Colon (tissue), 2 donors: ENCODE measurements around the gene FRMD4A.

Source experiments
- FAIRE-seq: peaks from 2 replicates; lab custom pipeline; 2012; peaks lifted over from hg19 to GRCh38; lab: Jason Lieb, UNC
- donor health status: control.
- donor health status: control.

Gene FRMD4A

GRCh38 chr10:14186245-14186644 is 144.5 kb downstream of the FRMD4A start:
- FAIRE-seq, result no peak

- FAIRE-seq, result no peak
Observed at GRCh38 chr10:14185316-14186045, 145.2 kb downstream of the FRMD4A start.

DNA sequence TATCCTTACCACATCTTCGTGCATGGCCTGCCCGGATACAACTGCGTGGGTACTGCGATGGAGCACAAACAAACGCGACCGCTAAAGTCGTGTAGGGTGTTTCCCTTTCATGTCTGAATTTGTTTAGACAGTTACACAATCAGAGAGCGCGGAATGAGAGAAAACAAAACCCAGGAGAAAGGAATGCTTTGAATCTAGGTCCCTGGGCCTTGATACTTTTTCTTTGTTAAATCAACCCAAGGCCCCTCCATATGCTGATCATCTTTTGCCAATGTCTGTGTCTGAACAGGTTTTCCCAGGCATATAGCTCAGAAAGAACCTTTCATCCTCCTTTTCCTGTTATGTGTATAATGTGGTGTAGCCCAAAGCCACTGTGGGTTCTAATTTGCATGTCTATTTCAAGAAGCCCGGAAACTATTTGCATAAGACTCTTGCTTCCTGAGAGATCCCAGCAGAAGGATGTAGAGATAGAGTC is 145.8 kb downstream of the FRMD4A start:
- FAIRE-seq, result no peak

- FAIRE-seq, result no peak
Observed at GRCh38 chr10:14182781-14183180, 147.9 kb downstream of the FRMD4A start.

GRCh38 chr10:14181567-14181936 is 149.2 kb downstream of the FRMD4A start:
- no peak for FAIRE-seq

DNA sequence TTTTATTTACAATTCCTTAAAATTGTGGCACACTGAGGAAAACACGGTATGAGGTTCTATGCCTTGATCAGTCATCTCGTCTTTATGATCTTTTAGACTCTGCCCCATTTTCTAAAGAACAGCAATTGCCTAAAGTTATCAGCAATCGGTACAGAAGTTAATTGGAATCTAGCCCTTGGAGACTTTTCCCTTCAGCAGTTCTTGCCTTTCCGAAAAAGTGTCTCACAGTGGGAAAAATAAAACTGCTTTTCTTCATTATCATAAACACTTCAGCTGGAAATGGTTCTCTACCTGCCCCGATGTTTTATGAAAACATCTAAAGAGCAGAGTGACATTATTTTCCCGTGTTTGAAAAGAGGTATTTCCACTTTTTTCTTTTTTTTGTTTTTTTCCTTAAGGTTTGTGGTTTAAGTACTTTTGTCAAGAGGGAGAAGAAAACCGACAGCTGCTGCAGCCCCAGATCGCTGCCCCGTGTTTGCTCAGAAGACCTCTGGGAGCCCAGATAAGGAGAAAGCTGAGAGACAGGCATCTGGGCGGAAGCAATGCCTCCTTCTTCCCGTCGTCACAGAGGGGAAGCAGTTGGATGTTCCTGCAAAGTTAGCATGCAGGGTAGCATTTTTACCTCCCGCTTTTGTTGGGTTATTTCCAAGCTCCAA is 149.7 kb downstream of the FRMD4A start:
- no peak for FAIRE-seq

- FAIRE-seq, result no peak
Observed at GRCh38 chr10:14179251-14179650, 151.5 kb downstream of the FRMD4A start.

- FAIRE-seq, result no peak
Observed at GRCh38 chr10:14173706-14174594, 156.8 kb downstream of the FRMD4A start.

- no peak for FAIRE-seq
Observed at GRCh38 chr10:14173391-14173705, 157.4 kb downstream of the FRMD4A start.

- no peak for FAIRE-seq
Observed at GRCh38 chr10:14172336-14172950, 158.3 kb downstream of the FRMD4A start.

GRCh38 chr10:14171336-14171735 is 159.4 kb downstream of the FRMD4A start:
- FAIRE-seq, result no peak

GRCh38 chr10:14163377-14164086 is 167.2 kb downstream of the FRMD4A start:
- FAIRE-seq, result no peak

DNA sequence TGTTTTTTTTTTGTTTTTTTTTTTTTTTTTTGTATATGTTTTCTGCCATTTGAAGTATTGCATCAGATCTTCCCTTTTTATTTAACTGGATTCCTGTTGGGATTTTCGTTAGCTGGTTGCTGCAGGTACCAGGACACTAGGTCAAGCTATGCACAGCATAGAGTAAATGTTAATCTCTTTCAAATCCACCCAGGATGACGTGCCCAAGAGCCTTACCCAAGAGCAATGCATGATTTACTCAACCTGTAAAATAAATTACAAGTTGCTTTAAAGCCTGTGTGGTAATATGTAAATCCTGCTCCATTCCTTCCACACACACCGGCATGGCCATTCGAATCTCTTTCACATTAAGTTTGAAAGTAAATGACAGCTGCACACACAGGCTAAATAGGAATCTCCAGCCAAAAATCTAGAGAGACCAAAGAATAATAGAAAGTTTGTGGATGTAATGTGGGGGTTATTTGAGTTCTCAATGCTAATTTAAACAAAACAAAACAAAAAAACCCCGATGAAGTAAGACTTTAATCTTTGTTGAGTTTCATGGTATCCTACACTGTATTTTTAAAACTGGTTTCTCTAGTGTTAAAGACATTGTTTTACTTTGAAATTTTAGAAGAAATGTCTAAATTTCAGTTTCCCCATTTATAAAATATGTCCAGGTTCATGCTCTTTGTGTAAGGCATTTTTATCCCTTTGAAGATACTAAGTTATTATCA is 167.9 kb downstream of the FRMD4A start:
- no peak for FAIRE-seq

DNA sequence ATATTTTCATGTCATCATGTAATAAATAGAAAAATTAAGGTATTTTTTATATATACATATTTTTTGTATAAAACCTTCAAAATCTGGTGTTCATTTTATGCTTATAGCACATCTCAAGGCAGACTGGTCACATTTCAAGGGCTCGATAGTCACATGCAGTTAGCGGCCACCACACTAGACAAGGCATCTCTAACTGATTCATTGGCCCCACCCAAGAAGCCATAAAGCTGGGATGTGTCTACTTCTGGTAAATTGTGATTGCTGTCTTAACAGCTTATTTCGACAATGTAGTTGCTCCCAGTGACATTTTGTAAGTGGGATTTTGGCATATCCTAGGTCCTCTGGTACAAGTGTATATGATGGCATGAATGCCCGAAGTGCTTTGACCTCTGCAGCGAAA is 168.7 kb downstream of the FRMD4A start:
- no peak for FAIRE-seq

GRCh38 chr10:14160299-14160698 is 170.4 kb downstream of the FRMD4A start:
- FAIRE-seq, result no peak

GRCh38 chr10:14158575-14158974 is 172.1 kb downstream of the FRMD4A start:
- no peak for FAIRE-seq

GRCh38 chr10:14156104-14156503 is 174.6 kb downstream of the FRMD4A start:
- FAIRE-seq, result no peak

DNA sequence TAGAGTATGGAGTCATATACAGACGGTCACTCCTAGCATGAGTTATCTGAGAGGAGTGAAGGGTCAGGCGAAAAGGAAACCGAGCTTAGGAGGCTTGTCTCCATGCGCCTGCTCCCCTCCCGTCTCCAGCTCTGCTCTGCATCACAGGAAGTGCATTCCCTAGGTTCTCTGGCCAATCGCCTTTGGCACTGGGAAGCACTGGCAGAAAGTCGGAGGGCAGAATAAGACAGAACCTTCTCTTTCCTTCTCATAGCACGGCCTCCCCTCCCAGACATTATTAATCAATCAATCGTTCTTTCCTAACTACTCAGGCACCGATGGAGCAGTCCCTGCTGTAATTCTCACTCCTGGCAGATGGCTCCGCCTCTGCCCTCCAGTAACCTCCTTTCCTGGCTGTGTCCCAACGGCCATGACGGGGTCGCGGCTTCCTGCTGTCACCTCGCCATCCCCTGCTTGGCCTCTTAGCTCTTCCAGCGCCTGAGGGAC is 177.1 kb downstream of the FRMD4A start:
- no peak for FAIRE-seq

DNA sequence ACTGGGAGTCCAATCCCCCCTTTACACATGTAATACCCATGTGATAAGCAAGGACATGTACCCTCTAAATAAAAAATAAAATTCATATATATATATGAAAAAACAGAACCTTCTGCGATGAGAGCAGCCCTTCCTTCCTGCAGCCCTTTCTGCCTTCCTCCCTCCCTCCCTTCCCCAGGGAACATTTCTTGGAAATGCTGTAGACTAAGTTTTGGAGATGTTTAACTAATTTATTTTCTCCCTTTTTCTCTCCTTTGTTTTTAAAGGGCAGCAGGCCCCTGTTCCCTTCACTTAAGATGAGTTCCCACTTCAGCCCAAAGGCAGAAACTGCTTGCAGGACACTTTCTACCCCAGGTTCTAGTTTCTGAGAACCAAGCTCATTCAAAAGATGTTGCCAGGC is 179.2 kb downstream of the FRMD4A start:
- FAIRE-seq, result no peak

GRCh38 chr10:14150526-14150925 is 180.2 kb downstream of the FRMD4A start:
- no peak for FAIRE-seq

DNA sequence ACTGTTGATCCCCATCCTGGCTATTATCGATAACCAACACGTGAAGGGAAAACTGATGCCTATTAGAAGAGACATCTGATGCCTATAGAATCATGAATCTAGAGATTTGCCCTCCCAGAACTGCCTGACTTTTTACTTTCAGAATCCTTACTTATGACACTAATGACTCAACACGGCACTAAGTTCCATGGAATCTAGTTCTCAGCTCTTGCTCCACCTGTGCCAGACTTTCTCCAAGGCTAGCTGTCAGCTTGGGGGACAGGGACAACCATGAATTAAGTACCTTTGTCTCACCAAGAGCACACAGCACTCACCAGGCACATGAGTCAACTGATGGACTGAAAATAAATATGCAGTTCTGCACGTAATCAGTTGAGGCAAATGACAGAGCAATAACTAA is 184.2 kb downstream of the FRMD4A start:
- no peak for FAIRE-seq
